Ecto neural progenitor cell (in vitro differentiated cells): ENCODE measurements around the gene SORBS1.

Source experiments
- DNase-seq: peaks from one replicate; pipeline ENCODE4 v3.0.0-alpha.2; 2018; ENCODE audit warnings: low spot score

SORBS1 gene

GRCh38 chr10:95539560-95540284 is 21.4 kb downstream of the SORBS1 start:
- no peak for DNase-seq

DNA sequence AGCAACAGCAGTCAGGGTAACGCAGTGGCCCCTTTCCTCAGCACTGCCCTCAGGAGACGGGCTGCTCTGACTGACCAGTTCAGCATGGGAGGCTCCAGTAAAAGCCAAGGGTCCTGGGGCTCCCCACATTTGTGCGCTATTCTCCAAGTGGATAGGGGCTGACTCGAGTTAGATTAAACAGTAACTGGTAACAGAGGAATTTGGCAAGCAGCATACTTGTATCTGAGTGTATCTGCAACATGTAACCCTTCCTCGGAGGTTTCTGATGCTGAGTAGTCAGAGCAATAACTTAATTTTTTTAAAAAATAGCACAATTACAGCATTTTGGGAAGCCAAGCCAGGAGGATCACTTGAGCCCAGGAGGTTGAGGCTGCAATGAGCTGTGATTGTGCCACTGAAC is 22.8 kb downstream of the SORBS1 start:
- no peak for DNase-seq

GRCh38 chr10:95537542-95537927 is 23.6 kb downstream of the SORBS1 start:
- no peak for DNase-seq

GRCh38 chr10:95536894-95537541 is 24.2 kb downstream of the SORBS1 start:
- no peak for DNase-seq

- DNase-seq = no peak
Observed at GRCh38 chr10:95536017-95536416, 25.2 kb downstream of the SORBS1 start.

GRCh38 chr10:95535526-95535925 is 25.6 kb downstream of the SORBS1 start:
- no peak for DNase-seq

GRCh38 chr10:95533590-95533989 is 27.6 kb downstream of the SORBS1 start:
- DNase-seq = no peak

DNA sequence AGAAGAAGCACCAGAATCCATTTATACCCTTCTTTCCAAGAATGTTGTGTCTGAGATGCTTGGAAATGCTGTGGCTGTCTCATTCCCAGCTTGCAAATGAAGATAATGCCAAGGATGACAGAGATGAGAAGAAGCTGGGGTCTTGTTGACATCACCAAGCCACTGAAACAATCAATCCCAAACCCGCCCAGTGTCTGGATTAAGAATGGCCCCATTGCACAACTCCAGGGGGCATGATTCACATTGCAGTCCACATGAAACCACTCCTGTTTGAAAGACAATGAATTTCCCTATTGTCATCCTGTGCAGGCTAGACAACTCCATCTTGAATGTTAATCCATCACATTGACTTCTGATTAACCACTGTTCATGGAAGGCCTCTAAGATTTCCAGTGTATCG is 28.6 kb downstream of the SORBS1 start:
- no peak for DNase-seq

GRCh38 chr10:95531994-95532399 is 29.2 kb downstream of the SORBS1 start:
- no peak for DNase-seq

DNA sequence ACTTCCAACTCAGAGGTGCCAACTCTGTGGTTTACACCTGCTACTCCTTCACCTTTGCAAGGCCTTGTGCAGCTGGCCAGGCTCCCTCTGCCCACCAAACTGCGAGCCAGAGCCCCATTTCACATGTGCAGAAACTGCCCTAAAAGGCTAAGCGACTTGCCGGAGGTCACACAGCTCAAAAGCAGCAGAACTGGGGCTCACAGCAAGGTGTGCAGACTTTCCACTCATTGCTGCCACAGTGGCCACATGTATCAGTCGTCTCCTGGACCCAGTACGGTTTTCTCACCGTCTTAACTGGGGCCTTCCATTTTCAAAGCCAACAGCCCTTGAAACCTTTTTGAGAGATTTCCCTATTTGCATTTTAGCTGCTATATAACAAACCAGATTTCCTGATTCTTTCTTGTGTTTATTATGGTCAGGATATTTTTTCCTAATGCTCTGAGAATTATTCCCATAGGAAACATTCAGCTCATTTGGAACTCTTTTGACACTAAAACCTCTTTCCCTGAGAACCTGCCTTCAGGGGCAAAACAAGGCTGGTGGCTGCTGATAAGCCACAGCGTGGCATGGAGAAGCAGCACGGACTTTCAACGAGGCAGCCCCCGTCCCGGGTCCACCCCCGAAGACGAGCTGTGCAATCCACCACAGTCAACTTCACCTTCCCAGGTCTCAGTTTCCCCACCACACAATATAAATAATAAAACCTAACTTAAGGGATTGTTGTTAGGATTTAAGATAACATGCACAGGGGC is 29.9 kb downstream of the SORBS1 start:
- no peak for DNase-seq

DNA sequence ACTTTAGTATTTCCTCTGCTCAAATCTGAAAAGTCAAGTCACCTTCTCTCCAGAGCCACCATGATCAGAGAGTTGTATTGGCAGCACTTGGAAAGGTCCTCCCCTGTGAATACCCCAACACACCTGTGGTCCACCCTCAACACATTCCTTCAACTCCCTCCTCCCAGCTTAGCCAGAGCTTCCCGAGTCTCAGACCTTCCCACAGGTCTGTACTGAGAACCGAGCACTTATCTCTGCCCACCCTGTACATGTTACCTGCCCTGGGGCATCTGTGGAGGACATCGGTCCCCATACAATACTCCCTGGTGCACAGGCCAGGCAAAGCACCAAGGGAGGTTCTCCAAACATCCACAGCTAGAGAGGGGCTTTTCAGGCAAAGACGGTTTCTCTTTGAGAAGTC is 30.6 kb downstream of the SORBS1 start:
- no peak for DNase-seq

GRCh38 chr10:95530029-95530428 is 31.1 kb downstream of the SORBS1 start:
- DNase-seq = no peak

- no peak for DNase-seq
Observed at GRCh38 chr10:95526044-95526443, 35.1 kb downstream of the SORBS1 start.

DNA sequence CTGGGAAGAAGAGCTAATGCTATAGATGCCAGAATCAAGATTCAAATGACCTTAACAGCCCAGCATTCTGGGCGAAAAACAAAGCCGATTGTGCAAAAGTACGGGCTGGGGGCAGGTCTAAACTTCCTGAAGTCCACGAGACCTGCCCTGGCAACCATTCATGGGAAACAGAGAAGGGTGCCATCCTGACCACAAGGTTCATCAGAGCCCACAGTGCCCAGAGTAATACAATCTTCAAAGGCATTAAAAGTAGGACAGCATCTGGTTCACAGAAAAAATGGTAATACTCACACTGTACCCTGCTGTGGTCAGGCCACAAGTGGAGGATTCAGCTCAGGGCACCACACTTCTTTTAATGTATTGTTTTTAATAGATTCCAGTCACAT is 36.1 kb downstream of the SORBS1 start:
- no peak for DNase-seq

- no peak for DNase-seq
Observed at GRCh38 chr10:95524358-95525032, 36.7 kb downstream of the SORBS1 start.

DNA sequence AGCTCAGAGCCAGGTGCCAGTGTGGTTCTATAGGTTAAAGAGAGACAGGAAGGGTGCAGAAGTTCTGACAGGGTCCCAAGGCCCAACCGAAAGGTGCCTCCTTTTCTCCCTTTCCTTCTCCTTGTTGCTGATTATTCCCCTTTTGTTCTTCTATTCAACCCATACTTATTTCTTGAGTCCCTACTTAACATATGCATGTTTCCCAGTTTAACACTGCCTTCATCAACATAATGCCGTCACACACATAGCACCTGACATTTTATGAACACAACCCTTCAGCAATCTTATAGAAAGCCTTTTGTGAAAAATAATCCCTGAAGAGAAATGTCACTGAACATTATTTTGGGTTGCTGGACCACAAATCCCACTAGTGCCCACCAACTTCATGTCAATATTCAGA is 39.1 kb downstream of the SORBS1 start:
- no peak for DNase-seq

GRCh38 chr10:95520617-95521016 is 40.6 kb downstream of the SORBS1 start:
- no peak for DNase-seq

DNA sequence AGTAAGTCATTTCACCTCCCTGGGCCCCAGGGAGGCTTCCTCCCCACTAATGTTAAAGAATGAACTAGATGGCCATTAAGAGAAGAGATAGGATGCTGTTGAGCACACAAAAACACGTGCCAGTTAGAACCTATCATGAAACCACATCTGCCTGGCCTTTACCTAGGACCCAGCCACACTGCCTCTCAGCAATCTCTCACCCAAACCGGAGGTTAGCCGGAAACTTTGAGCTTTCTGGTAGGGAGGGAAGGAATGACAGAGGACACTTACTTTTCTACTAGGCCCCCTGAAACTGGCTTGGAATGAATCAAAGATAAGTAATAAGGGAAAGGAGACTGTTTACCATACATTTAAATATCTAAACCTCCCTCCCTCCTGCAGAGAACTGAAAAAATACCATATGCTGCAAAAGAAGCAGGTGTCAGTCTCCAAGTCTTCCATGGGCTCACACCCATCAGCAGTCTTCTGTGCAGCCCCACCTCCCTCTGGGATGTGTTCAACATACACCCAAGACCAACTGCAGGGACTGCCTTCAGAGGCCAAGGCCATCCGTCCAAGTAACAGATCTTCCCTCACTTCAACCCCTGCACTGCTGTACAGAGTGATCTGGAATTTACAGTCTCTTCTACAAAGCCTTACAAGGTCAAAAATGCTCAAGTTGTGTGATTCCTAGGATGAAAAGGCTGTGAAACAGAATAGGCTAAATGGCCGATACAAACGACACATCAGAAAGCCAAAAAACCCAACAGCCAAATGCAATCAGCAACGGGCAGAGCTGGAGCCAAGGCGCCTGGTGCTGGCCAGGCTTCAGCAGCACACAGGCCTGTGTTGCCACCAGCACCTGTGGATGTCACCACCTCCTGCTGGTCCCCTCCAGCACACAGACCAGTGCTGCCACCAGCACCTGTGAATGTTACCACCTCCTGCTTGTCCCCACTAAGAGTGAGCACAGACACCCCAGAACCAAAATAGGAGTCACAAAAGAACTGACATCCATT is 42.4 kb downstream of the SORBS1 start:
- no peak for DNase-seq

GRCh38 chr10:95517536-95518454 is 43.4 kb downstream of the SORBS1 start:
- DNase-seq = no peak

- no peak for DNase-seq
Observed at GRCh38 chr10:95516774-95517373, 44.3 kb downstream of the SORBS1 start.
